Mesodermal cell (in vitro differentiated cells): Measurements from ENCODE around the gene TWIST2.

Experiments
- H3K27ac ChIP-seq: 2 replicates; pipeline ENCODE4 v1.7.0; 2013; ENCODE audit warnings: mild to moderate bottlenecking, low read depth, low read length, moderate library complexity; ENCODE audit not compliant: severe bottlenecking
- H3K36me3 ChIP-seq: 2 replicates; pipeline ENCODE4 v1.7.1; 2013; ENCODE audit warnings: mild to moderate bottlenecking, low read length, moderate library complexity; ENCODE audit not compliant: control insufficient read depth, insufficient read depth
- H3K4me1 ChIP-seq: one replicate; pipeline ENCODE4 v1.7.1; 2013; ENCODE audit warnings: mild to moderate bottlenecking, low read length; ENCODE audit not compliant: insufficient read depth, control insufficient read depth, poor library complexity, severe bottlenecking
- H3K4me3 ChIP-seq: 2 replicates; pipeline ENCODE4 v1.7.0; 2013; ENCODE audit warnings: low read length, control low read depth, mild to moderate bottlenecking; ENCODE audit not compliant: insufficient read depth, poor library complexity, severe bottlenecking; ENCODE audit errors: extremely low read depth
- H3K9me3 ChIP-seq: 2 replicates; pipeline ENCODE4 v1.7.1; 2013; ENCODE audit warnings: mild to moderate bottlenecking, low read length, moderate library complexity; ENCODE audit not compliant: control insufficient read depth
- WGBS, 2 experiments: methylation state at CpG; one replicate each; pipeline ENCODE4 v1.1.5; 2013; ENCODE audit warnings: missing lambda C conversion rate in 2 of 2; ENCODE audit not compliant: insufficient coverage in 2 of 2; 5-methylcytosine and 5-hydroxymethylcytosine counted together

Gene TWIST2

DNA sequence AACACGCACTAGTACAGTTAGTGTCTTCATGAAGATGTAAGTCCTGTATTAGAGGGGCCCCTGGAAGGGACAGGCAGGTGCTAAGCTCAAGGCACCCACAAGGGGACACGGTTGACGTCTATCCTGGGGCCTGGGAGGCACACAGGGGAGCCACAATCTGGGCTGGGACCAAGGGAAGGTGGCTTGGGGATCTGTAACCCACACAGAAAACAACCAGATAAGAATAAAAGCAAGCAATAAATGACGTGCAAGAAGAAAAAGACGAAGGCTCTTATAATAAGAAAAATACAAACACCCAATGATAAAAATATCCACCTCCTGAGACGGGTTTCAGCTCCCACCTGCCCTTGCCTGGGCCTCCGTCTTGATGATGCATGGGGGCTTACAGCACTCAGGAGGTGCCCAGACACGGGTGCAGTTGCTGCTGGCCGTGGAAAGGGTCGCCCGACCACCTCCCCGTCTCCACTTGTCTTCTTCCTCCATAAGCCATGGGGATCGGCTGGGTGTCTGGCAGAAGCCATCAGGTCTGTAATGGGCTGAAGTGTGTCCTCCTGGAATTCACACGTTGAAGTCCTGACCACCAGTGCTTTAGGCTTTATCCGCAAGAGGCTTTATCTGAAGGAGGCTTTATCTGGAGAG is 73.9 kb downstream of the TWIST2 start:
- Histone ChIP-seq H3K9me3 (no peaks in the 10 kb centered on the region), H3K4me3 (no peak overlapping the region), H3K36me3 (no peaks in the 10 kb centered on the region), H3K27ac (no peak overlapping the region), H3K4me1 (no peaks in the 10 kb centered on the region)
- WGBS, 2 experiments: 81 to 88% methylated on average over 6 to 13 of the region's 15 CpGs

- Histone ChIP-seq H3K27ac (no peak overlapping the region), H3K9me3 (no peaks in the 10 kb centered on the region), H3K36me3 (no peaks in the 10 kb centered on the region), H3K4me3 (no peak overlapping the region), H3K4me1 (no peaks in the 10 kb centered on the region)
- 79 to 89% methylated on average over 8 of the region's 9 CpGs for WGBS, 2 experiments
These were observed 74.5 kb downstream of the TWIST2 start for GRCh38 chr2:238922435-238922834.

DNA sequence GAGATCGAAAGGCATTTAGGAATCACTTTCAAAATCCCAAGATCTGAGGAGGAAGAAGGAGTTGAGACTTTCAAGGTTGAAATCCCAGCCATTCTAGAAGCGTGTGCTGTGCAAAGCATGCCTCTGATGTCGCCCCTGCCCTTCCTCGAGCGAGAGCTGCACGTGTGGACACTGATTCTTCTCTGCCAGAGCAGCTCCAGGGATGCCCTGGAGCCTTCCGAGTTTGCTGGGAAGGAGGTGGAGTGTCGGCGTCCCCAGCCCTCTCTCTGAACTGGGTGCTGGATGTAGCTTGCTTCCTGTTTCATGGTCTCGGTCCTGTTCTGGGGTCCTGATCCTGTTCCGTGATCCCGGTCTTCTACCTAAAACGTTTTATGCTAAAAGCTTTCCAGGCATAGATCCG is 76.1 kb downstream of the TWIST2 start:
- Histone ChIP-seq H3K4me3 (no peak overlapping the region), H3K36me3 (no peaks in the 10 kb centered on the region), H3K27ac (no peak overlapping the region), H3K9me3 (no peaks in the 10 kb centered on the region), H3K4me1 (no peaks in the 10 kb centered on the region)
- 85 to 93% methylated on average over 13 to 14 of the region's 14 CpGs for WGBS, 2 experiments

- H3K4me3 ChIP-seq: no peak overlapping the region
- peaks cover 2% of the 10 kb centered on the region for H3K4me1 ChIP-seq
- 91 to 92% methylated on average over 11 to 13 of the region's 13 CpGs for WGBS, 2 experiments
- no peak overlapping the region for H3K27ac ChIP-seq
- no peaks in the 10 kb centered on the region for H3K9me3 ChIP-seq
- no peaks in the 10 kb centered on the region for H3K36me3 ChIP-seq
These were observed 76.9 kb downstream of the TWIST2 start for GRCh38 chr2:238924796-238925195.

DNA sequence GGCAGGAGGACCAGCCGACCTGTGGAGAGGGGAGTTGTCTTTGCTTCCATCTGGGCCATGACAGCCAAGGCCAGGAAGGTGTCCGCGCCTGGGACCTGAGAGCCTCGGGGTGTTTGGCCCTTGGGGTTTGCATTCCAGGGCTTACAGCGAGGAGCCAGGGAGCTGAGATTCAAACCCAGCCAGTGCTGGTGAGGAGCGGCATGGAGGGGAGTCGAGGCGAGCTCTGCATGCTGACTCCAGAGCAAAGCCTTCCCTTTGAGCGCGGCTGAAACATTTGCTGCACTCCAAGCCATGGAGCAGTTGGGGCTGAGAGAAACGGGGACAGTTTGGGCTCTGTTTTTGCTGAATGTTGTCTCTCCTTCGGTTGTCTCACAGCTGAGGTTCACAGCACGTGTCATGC is 77.4 kb downstream of the TWIST2 start:
- 84 to 96% methylated on average over 13 of the region's 13 CpGs for WGBS, 2 experiments
- Histone ChIP-seq H3K27ac (no peak overlapping the region), H3K4me1 (peaks cover 4% of the 10 kb centered on the region)

GRCh38 chr2:238925816-238926521 is 78.1 kb downstream of the TWIST2 start:
- Histone ChIP-seq H3K4me3 (no peak overlapping the region), H3K27ac (no peak overlapping the region), H3K36me3 (no peaks in the 10 kb centered on the region), H3K4me1 (peaks cover 4% of the 10 kb centered on the region), H3K9me3 (no peaks in the 10 kb centered on the region)
- WGBS, 2 experiments: 94 to 96% methylated on average over 11 to 14 of the region's 20 CpGs

More for the DNA sequence above, 77.4 kb downstream of the TWIST2 start:
- H3K36me3 ChIP-seq: no peaks in the 10 kb centered on the region
- H3K4me3 ChIP-seq: no peak overlapping the region
- no peaks in the 10 kb centered on the region for H3K9me3 ChIP-seq

GRCh38 chr2:238926761-238927611 is 79.1 kb downstream of the TWIST2 start:
- Histone ChIP-seq H3K4me3 (no peak overlapping the region), H3K27ac (no peak overlapping the region), H3K4me1 (peaks cover 4% of the 10 kb centered on the region), H3K9me3 (no peaks in the 10 kb centered on the region), H3K36me3 (no peaks in the 10 kb centered on the region)
- WGBS, 2 experiments: 84 to 92% methylated on average over 17 to 19 of the region's 24 CpGs

DNA sequence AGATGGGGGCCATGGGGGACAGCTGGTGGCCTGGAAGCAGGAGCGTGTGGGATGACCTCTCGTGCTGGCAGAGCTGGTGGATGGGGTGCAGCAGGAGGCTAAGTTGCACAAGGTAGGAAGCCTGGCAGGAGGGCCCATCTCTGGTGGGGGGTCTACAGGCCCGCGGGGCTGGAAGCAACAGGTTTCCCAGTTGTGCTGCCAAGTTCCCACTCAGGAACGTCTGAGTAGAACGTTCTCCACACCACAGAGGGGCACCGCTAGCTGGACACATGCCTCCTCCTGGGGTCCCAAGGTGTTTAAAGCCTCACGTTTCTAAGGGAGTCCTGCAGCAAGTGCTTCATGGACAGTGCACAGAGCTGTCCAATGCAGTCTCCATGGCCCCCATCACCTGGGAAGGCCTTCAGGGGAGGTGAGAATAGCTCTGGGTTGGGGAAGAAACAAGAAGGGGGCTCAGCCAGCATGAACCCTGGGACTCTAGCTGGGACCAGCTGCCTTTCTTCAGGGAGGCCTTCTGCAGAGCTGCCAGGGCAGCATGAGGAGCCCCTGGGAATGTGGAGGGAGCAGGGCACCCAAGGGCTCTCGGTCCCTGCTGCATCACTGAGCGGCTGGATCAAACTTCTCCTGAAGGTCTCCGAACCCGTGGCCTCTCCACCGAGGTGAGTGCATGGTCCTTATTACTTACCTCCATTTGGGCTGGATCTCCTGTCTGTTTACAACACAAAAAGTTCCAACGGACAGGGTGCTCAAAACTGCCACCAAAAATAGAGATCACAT is 80.0 kb downstream of the TWIST2 start:
- peaks cover 4% of the 10 kb centered on the region for H3K4me1 ChIP-seq
- no peaks in the 10 kb centered on the region for H3K36me3 ChIP-seq
- H3K9me3 ChIP-seq: no peaks in the 10 kb centered on the region
- WGBS, 2 experiments: 88 to 95% methylated on average over 12 of the region's 14 CpGs
- H3K27ac ChIP-seq: no peak overlapping the region
- no peak overlapping the region for H3K4me3 ChIP-seq

DNA sequence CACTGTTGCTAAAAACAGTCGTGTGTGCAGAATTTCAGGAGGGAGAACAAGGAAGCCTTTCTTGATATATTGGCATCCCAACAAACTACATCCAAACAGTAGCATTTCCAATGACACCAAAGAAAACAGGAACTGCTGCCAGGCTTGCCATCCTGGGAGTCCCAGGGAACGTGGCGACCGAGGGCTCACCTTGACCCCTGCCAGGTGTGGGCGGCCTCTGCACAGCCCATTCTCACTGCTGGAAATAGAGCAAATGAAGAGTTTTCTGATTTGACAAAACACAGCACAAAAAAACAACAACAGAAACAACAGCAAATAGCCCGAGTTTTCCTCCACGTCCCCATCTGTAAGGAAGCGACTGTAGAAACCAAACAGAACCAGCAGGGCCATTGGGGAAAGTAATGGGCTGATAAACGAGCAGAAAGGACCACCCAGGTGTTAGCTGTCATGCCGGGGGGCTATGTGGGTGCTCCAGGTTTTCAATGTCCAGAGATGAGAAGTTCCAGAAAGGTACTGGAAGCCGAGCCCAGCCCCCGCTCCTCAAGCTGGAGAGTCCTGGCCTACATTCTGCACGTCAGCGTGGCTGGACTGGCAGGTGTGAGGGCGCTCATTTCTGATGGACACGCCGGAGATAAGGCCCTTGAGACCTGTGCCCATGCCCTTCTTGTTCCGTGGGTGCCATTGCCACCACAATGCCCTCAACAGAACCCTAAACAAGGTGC is 80.8 kb downstream of the TWIST2 start:
- no peaks in the 10 kb centered on the region for H3K9me3 ChIP-seq

More for the DNA sequence above, 80.8 kb downstream of the TWIST2 start:
- no peak overlapping the region for H3K27ac ChIP-seq
- no peaks in the 10 kb centered on the region for H3K36me3 ChIP-seq
- H3K4me3 ChIP-seq: no peak overlapping the region
- peaks cover 4% of the 10 kb centered on the region for H3K4me1 ChIP-seq
- WGBS, 2 experiments: 92 to 96% methylated on average over 17 of the region's 18 CpGs
